AG08396 (cell line): ENCODE data around the gene TMOD4.

Source experiments
- DNase-seq: peaks from one replicate; pipeline ENCODE4 v3.0.0; 2012; ENCODE audit warnings: low spot score, mixed read lengths

TMOD4 gene

DNA sequence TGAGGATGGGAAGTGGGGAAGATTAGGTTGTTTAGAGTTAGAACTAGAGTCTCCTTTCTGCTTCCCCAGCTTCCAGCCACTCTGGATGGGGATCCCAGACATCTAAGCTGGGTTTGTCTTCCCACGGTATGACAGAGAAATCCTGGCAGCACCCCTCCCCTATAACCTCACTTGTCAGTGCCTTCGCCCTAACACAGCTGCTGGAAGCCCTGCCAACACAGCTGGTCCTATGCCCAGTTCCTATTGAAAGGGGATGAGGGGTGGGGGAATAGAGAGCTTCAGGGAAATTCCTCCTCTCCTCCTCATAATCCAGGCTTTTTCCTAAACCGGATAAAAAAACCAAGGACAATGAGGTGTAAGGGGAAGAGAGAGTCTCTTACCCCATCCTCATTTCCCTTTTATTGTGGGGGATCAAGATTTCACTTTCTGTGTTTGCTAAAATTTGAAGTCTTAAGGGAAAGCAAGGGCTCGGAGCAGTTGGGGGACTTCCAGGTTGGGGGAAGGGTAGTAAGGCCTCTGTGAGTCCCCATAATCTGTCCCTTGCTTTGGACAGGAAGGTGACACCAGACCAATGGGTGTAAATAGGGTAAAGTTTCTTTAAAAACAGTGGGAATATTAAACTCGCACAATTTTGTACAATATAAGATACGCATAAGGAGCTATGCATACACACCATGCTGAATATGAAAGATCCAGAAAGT is 590 bp downstream of the TMOD4 start:
- DNase-seq = no peak

DNA sequence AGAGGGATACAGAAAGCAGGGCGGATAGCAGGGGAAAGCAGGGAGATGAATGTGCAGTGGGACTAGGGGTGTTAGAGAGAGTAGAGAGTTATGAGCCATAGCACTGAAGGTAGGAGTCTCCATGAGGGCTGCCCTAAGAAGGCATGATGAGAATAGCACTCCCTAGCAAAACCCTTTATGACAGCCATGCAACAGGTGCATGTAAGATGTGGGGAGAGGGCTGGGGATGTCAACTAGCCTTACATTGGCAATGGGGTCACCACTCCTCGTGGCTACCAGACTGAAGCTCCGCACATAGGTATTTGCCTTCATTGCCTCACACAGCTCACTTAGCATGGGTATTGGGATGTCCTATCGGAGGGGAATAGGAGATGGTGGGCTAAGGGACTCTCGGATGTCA is 4.6 kb downstream of the TMOD4 start:
- DNase-seq = no peak

DNA sequence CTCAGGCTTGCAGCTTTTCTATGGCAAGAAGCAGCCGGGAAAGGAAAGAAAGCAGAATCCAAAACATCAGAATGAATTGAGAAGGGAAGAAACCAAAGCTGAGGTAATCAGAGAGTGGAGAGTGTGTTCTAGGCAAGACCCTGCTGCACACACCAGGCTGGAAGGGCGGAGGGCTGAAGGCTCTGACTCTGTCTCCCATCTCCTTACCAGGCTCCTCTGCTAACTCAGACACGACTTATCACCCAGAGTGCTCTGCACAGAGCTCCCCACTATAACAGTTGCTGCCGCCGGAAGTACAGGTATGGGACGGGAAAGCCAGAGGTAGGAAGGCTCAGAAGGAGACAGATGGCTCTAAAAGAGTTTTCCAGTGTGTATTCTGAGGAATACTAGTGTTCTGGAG is 8.7 kb downstream of the TMOD4 start:
- no peak for DNase-seq

GRCh38 chr1:151166505-151166956 is 9.2 kb downstream of the TMOD4 start:
- peak; percentile 69 for DNase-seq

DNA sequence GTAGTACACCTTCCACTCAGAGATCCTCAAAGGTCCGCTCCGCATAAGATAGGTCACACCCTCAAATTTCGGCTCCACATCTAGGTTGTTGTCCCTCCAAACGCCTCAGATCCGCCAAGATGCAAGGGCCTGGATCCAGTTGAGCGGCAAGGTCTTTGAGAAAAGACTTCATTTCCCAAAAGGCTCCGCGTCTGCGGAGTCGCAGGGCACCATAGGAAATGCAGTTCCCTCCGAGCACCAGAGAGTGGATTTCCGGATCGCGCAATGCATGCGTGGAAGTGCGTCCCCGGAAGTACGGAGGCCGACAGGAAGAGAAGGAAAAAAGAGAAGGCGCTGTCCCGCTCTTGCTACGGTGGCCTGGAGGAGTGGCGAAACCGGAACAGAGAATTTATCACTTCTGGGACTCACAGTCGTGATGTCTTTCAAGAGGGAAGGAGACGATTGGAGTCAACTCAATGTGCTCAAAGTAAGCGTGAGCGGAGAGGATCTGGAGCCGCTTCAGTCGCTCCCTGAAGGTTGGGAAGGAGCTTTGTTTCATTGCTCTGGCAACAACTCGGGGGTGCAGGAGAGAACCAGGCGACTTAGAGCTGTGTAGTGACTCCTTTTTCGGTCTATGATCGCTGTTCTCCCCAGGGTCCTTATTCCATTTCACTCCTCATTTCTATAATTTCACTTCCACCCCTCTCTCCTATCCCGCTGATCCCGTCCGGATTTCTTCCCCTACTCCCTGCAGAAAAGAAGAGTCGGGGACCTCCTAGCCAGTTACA is 9.9 kb downstream of the TMOD4 start, which contains the start of the genes LYSMD1 and SCNM1:
Gene LYSMD1 (minus strand): TSS at position 165 of the 767 bp plus-strand sequence. CDS start 644 bp downstream, outside the sequence.
Gene SCNM1 (plus strand): TSS at position 407 of the 767 bp plus-strand sequence. CDS start 9 bp downstream, at position 416.
- DNase-seq = peak; percentile 93

DNA sequence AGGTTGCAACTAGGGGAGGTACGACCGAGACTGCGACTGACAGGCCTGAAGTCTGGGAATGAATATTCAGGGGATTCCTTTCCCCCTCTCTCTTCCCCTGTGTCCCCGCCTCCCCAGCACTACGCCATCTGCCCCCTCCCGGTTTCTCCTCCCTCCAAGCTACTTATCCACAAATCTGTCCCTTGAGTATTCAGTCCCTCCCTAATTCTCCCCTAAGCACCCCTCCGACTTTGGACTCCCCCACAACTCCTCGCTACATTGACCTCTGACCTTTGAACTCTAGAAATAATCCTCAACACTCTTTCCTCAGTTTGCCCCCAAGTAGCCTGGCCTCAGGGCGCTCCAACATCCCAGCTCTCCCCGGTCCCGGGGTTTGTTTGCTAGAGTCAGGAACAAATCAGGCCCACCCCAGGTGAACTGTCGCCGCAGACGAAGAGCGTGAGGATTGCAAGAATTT is 10.5 kb downstream of the TMOD4 start:
- DNase-seq = peak; percentile 58

GRCh38 chr1:151164732-151165280 is 11.0 kb downstream of the TMOD4 start:
- no peak for DNase-seq

- no peak for DNase-seq
Observed at GRCh38 chr1:151159373-151159772, 16.4 kb downstream of the TMOD4 start.

DNA sequence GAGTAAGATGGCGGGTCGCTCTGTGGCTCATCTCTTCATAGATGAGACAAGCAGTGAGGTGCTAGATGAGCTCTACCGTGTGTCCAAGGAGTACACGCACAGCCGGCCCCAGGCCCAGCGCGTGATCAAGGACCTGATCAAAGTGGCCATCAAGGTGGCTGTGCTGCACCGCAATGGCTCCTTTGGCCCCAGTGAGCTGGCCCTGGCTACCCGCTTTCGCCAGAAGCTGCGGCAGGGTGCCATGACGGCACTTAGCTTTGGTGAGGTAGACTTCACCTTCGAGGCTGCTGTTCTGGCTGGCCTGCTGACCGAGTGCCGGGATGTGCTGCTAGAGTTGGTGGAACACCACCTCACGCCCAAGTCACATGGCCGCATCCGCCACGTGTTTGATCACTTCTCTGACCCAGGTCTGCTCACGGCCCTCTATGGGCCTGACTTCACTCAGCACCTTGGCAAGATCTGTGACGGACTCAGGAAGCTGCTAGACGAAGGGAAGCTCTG is 17.0 kb downstream of the TMOD4 start:
- DNase-seq = no peak

- no peak for DNase-seq
Observed at GRCh38 chr1:151158326-151158725, 17.5 kb downstream of the TMOD4 start.

GRCh38 chr1:151157067-151157531 is 18.7 kb downstream of the TMOD4 start:
- no peak for DNase-seq

GRCh38 chr1:151156515-151156819 is 19.3 kb downstream of the TMOD4 start, which contains the start of gene TNFAIP8L2:
TNFAIP8L2 (plus strand) TSS chr1:151156649; CDS start chr1:151158698, 2,049 bp downstream.
- no peak for DNase-seq

DNA sequence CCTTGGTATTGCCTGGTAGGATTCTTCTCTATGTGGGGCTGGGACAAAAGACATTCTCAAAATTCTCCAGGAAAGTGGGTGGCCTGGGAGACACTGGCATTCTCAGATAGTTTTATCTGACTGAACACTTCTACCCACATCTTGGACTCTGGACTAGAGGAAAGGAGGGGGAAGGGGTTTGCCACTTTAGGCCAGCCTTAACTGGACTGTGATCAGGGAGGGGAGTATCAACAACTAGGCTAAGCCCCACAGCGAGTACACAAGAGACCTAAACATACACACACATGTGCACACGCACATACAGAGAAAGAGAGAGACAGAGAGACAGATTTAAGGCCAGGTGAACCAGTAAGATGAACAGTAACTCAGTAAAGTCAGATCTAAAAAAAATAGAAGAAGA is 28.1 kb downstream of the TMOD4 start:
- DNase-seq = no peak

- DNase-seq = no peak
Observed at GRCh38 chr1:151147132-151147503, 28.7 kb downstream of the TMOD4 start.

GRCh38 chr1:151146412-151147131 is 29.2 kb downstream of the TMOD4 start, which contains the start of gene SEMA6C:
SEMA6C (minus strand) TSS chr1:151146631; CDS start chr1:151142621, 4,010 bp downstream.
- DNase-seq = peak; percentile 95

GRCh38 chr1:151146072-151146411 is 29.7 kb downstream of the TMOD4 start:
- no peak for DNase-seq

- no peak for DNase-seq
Observed at GRCh38 chr1:151145304-151146071, 30.3 kb downstream of the TMOD4 start.

DNA sequence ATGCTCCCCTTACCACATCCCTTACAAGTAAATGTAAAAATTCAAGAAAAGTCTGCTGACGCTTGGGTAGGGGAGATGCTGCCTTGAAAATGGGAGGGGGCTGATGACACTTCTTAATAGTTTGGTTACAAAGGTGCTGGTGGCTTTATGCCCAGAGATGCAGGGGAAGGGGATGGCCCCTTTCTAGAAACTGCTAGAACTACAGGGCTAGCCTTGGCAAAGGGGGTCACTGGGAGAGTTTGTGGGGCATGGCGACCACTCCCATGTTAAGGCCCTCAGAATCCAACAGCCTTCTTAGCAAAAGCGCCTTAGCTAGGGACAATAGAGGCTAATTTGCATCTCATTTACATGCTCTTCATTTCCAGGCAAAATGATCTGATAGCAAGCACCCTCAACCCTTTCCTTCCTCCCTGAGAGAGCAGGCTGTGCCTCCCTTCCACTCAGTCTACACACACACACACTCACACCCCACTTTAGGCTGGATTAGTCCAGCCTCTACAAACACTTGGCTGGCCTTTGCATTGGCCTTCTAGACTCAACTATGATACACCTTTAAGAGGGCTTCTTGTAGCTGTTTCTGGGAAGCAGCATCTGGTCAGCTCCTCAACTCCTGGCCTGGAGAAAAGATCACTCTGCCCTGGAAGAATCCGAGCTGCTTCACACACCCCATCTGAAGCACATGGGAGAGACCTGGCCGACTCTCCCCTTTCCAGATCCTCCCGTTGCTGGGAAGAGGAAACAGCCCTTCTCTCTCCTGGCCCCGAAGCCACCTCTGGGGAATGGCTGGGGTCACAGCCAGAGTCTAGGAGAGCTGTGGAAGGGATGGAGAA is 31.1 kb downstream of the TMOD4 start:
- DNase-seq = no peak

- DNase-seq = no peak
Observed at GRCh38 chr1:151143986-151144385, 31.8 kb downstream of the TMOD4 start.

DNA sequence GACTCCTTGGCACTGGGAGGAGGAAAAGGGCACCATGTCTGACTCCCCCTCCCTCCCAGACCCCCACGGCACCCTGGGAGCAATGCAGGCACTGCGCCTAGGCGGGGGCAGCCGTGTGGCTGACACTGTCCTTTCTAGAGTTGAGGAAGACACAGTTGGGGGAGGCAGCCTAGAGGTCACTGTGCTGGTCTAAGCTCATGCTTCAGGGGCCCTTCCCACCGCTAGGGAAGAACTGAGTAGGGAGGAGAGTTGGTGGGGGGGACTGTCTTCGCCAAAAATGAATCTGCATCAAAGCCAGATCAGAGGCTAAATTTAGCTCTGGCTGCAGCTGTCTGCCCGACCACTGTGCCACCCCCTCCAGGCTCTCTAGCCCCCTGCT is 32.7 kb downstream of the TMOD4 start:
- DNase-seq = no peak
